Vagina (tissue), 2 donors: ENCODE data around the gene SLC52A3.

Experiments used
- POLR2A ChIP-seq, 2 donors: fragments of 450-650 bp; IDR thresholded peaks; one replicate each; pipeline ENCODE4 v1.6.1; 2017; ENCODE audit warnings: antibody characterized with exemption in 2 of 2, mild to moderate bottlenecking in 2 of 2, moderate library complexity in 2 of 2
- POLR2AphosphoS5 ChIP-seq, 2 donors: sonication (generic); formaldehyde crosslinking; IDR thresholded peaks; one replicate each; pipeline ENCODE4 v1.9.0; 2017; ENCODE audit warnings: antibody characterized with exemption in 2 of 2, mild to moderate bottlenecking in 2 of 2, low read depth in 1 of 2; ENCODE audit not compliant: insufficient read depth in 1 of 2

GRCh38 chr20:753136-753535 is 15.2 kb downstream of the SLC52A3 start:
- TF ChIP-seq POLR2A (IDR thresholded peaks at IDR 0.05), result no peak
- no peak for TF ChIP-seq POLR2AphosphoS5 (IDR thresholded peaks at IDR 0.05; ENCODE audit: insufficient read depth in 1 of 2, low read depth in 1 of 2)
